ENCODE data around the gene ITGA11. TPM values are rescaled to one million over a fixed set of nuclear protein-coding genes. Genes with fewer than 3 reads are reported as not detected.

ITGA11 gene
- total and polyA plus RNA-seq, 2 of the 13 experiments (the other 11 are each of a cell fraction or from before 2014, with no cell fraction given), result not detected

- TF ChIP-seq ZNF552 (CRISPR knock-in tag; IDR thresholded peaks at IDR 0.05; ENCODE audit: borderline replicate concordance) (no peak), CENPBD1 (CRISPR knock-in tag; IDR thresholded peaks at IDR 0.05; ENCODE audit: borderline replicate concordance, low read depth) (no peak), MAF1 (CRISPR knock-in tag; IDR thresholded peaks at IDR 0.05; ENCODE audit: borderline replicate concordance) (no peak), RNF219 (CRISPR knock-in tag; IDR thresholded peaks at IDR 0.05) (no peak)
Measured at GRCh38 chr15:68416158-68416535, 15.8 kb downstream of the ITGA11 start (continued).

- Histone ChIP-seq H3K36me3 (replicated peaks in 1 of 2; ENCODE audit: control insufficient read depth in 1 of 2, insufficient read depth in 2 of 2, low read length in 2 of 2) (no peaks in the 10 kb centered on the region), H3K4me3 (replicated peaks in 1 of 3; ENCODE audit: insufficient read depth in 1 of 3, low read depth in 2 of 3, low read length in 3 of 3) (no peak overlapping the region), H3K9ac (ENCODE audit: insufficient read depth, low read depth, low read length) (no peak overlapping the region), H2AFZ (ENCODE audit: low read length) (no peak overlapping the region), H3K4me2 (ENCODE audit: low read depth, low read length) (no peak overlapping the region), H4K20me1 (ENCODE audit: insufficient read depth, low read length) (no peaks in the 10 kb centered on the region), H3K27ac (ENCODE audit: extremely low read length, insufficient read depth, low read length) (no peak overlapping the region), H3K27me3 (ENCODE audit: control insufficient read depth in 1 of 2, insufficient read depth in 2 of 2, low read length in 2 of 2) (peaks cover 0 to 22% of the 10 kb centered on the region in 2 experiments; a peak in 3 of 5 replicates), H3K4me1 (ENCODE audit: insufficient read depth, low read length) (peaks cover 9% of the 10 kb centered on the region), H3K9me3 (ENCODE audit: low read length) (no peaks in the 10 kb centered on the region), H3K79me2 (ENCODE audit: insufficient read depth, low read length) (no peaks in the 10 kb centered on the region)
- intact Hi-C loops (cut with micrococcal nuclease; ENCODE audit: unreplicated experiment), result no loop called here
- DNase-seq (ENCODE audit: low spot score), result no peak
- 38% methylated on average over 3 of the region's 6 CpGs for WGBS (ENCODE audit: low lambda C conversion rate)
- CTCF ChIA-PET (ENCODE audit: low intra/inter-chr PET ratio, low total read pairs), result no interaction called here
- no peak for ATAC-seq
- no TSS peak for BruUV-seq (replicated peaks)
- POLR2A ChIA-PET, result no interaction called here
- no peak for FAIRE-seq
- in situ Hi-C loops (cut with HindIII; ENCODE audit: extremely low pct_ligation_motif_present, low pct_unique_long_range_greater_than_20kb), result no loop called here
- TF ChIP-seq RARA (CRISPR knock-in tag; IDR thresholded peaks at IDR 0.05) (no peak), NFYC (CRISPR knock-in tag; IDR thresholded peaks at IDR 0.05) (no peak), KIAA2018 (CRISPR knock-in tag; IDR thresholded peaks at IDR 0.05; ENCODE audit: borderline replicate concordance) (no peak), POLR2A (IDR thresholded peaks at IDR 0.05; ENCODE audit: insufficient read depth in 1 of 2, low read depth in 2 of 2, low read length in 2 of 2) (no peak), ZBTB46 (CRISPR knock-in tag; IDR thresholded peaks at IDR 0.05; ENCODE audit: borderline replicate concordance) (no peak)
Measured at GRCh38 chr15:68415501-68416157, 16.3 kb downstream of the ITGA11 start.
